H9 (cell line): ENCODE data around the gene RNF40. TPM values are rescaled to one million over a fixed set of nuclear protein-coding genes. Genes with fewer than 3 reads are reported as not detected.

Experiments used
- DNase-seq: peaks from one replicate; pipeline ENCODE4 v3.0.0-alpha.2; 2017
- H2AFZ ChIP-seq: one replicate; pipeline ENCODE4 v1.6.1; 2013; ENCODE audit warnings: mild to moderate bottlenecking, low read length, control low read depth, moderate library complexity
- H2AK5ac ChIP-seq: 2 replicates; pipeline ENCODE4 v1.6.1; 2013; ENCODE audit warnings: low read length, control low read depth, mixed read lengths; ENCODE audit not compliant: insufficient read length
- H2BK120ac ChIP-seq: one replicate; pipeline ENCODE4 v1.6.1; 2013; ENCODE audit warnings: low read depth, mild to moderate bottlenecking, low read length, control low read depth, inconsistent platforms; ENCODE audit not compliant: poor library complexity, severe bottlenecking
- H2BK12ac ChIP-seq: 2 replicates; pipeline ENCODE4 v1.6.1; 2013; ENCODE audit warnings: low read length, control low read depth, mixed read lengths, low read depth; ENCODE audit not compliant: insufficient read length
- H2BK15ac ChIP-seq: 2 replicates; pipeline ENCODE4 v1.6.1; 2013; ENCODE audit warnings: low read depth, low read length, control low read depth
- H2BK20ac ChIP-seq: one replicate; pipeline ENCODE4 v1.6.1; 2013; ENCODE audit warnings: low read depth, mild to moderate bottlenecking, low read length, control low read depth, inconsistent platforms; ENCODE audit not compliant: poor library complexity, severe bottlenecking
- H2BK5ac ChIP-seq: 2 replicates; pipeline ENCODE4 v1.6.1; 2013; ENCODE audit warnings: low read length, control low read depth, mixed read lengths; ENCODE audit not compliant: insufficient read length
- H3K14ac ChIP-seq: 2 replicates; pipeline ENCODE4 v1.6.1; 2013; ENCODE audit warnings: low read length, control low read depth; ENCODE audit not compliant: insufficient read depth
- H3K18ac ChIP-seq: 2 replicates; pipeline ENCODE4 v1.6.1; 2013; ENCODE audit warnings: low read depth, mild to moderate bottlenecking, mixed read lengths, low read length, control low read depth; ENCODE audit not compliant: insufficient read length
- H3K23ac ChIP-seq: 2 replicates; pipeline ENCODE4 v1.6.1; 2013; ENCODE audit warnings: low read length, control low read depth, mixed read lengths, low read depth; ENCODE audit not compliant: insufficient read length
- H3K23me2 ChIP-seq: 2 replicates; pipeline ENCODE4 v1.6.1; 2013; ENCODE audit warnings: low read depth, mild to moderate bottlenecking, mixed read lengths, low read length, control low read depth; ENCODE audit not compliant: insufficient read length, poor library complexity, severe bottlenecking
- H3K27ac ChIP-seq: 2 replicates; pipeline ENCODE4 v1.5.1; 2013; ENCODE audit warnings: low read length, control low read depth, mixed read lengths, low read depth; ENCODE audit not compliant: insufficient read length
- H3K27me3 ChIP-seq: 2 replicates; pipeline ENCODE4 v1.6.1; 2013; ENCODE audit warnings: low read length, control low read depth, inconsistent platforms; ENCODE audit not compliant: insufficient read depth
- H3K4ac ChIP-seq: 2 replicates; pipeline ENCODE4 v1.6.1; 2013; ENCODE audit warnings: low read depth, mild to moderate bottlenecking, control low read depth, inconsistent platforms, low read length, moderate library complexity
- H3K4me1 ChIP-seq: 2 replicates; pipeline ENCODE4 v1.6.1; 2013; ENCODE audit warnings: low read length, control low read depth, inconsistent platforms; ENCODE audit not compliant: insufficient read depth
- H3K4me2 ChIP-seq: 2 replicates; pipeline ENCODE4 v1.6.1; 2013; ENCODE audit warnings: low read length, control low read depth, mixed read lengths; ENCODE audit not compliant: insufficient read length, insufficient read depth
- H3K56ac ChIP-seq: 2 replicates; pipeline ENCODE4 v1.6.1; 2013; ENCODE audit warnings: low read depth, mild to moderate bottlenecking, mixed read lengths, low read length, control low read depth; ENCODE audit not compliant: insufficient read length
- H3K79me1 ChIP-seq: 2 replicates; pipeline ENCODE4 v1.6.1; 2013; ENCODE audit warnings: low read depth, mild to moderate bottlenecking, moderate library complexity, low read length, control low read depth, inconsistent platforms; ENCODE audit not compliant: insufficient read depth, poor library complexity, severe bottlenecking
- H3K79me2 ChIP-seq: 2 replicates; pipeline ENCODE4 v1.6.1; 2013; ENCODE audit warnings: low read length, control low read depth, inconsistent platforms; ENCODE audit not compliant: insufficient read depth
- H3K9ac ChIP-seq: 2 replicates; pipeline ENCODE4 v1.6.1; 2013; ENCODE audit warnings: low read length, control low read depth, mixed read lengths; ENCODE audit not compliant: insufficient read length; ENCODE audit errors: extremely low read depth
- H3K9me3 ChIP-seq: one replicate; pipeline ENCODE4 v1.6.1; 2013; ENCODE audit warnings: low read depth, low read length, inconsistent platforms; ENCODE audit not compliant: control insufficient read depth
- H3T11ph ChIP-seq: one replicate; pipeline ENCODE4 v1.6.1; 2013; ENCODE audit warnings: mild to moderate bottlenecking, low read length, control low read depth, inconsistent platforms
- H4K20me1 ChIP-seq: one replicate; pipeline ENCODE4 v1.6.1; 2013; ENCODE audit not compliant: control insufficient read depth, insufficient read length, insufficient read depth
- H4K5ac ChIP-seq: 2 replicates; pipeline ENCODE4 v1.6.1; 2013; ENCODE audit warnings: low read depth, mild to moderate bottlenecking, mixed read lengths, low read length, control low read depth; ENCODE audit not compliant: insufficient read length
- H4K8ac ChIP-seq: replicated peaks from 2 replicates; pipeline ENCODE4 v1.6.1; 2013; ENCODE audit warnings: low read length, control low read depth, mixed read lengths, low read depth; ENCODE audit not compliant: insufficient read length
- H4K91ac ChIP-seq: 2 replicates; pipeline ENCODE4 v1.6.1; 2013; ENCODE audit warnings: low read depth, mild to moderate bottlenecking, moderate library complexity, mixed read lengths, low read length, control low read depth; ENCODE audit not compliant: insufficient read length
- H3K27ac Mint-ChIP-seq, 3 experiments: 2 replicates in 2 of 3; 3 replicates in 1 of 3; pipeline ENCODE4 v1.8.0; 2020 to 2021; ENCODE audit warnings: mixed read lengths in 3 of 3, mild to moderate bottlenecking in 1 of 3, moderate library complexity in 1 of 3
- H3K27me3 Mint-ChIP-seq: 2 replicates; pipeline ENCODE4 v1.8.0; 2021; ENCODE audit warnings: low read depth, mild to moderate bottlenecking, moderate library complexity, mixed read lengths
- H3K36me3 Mint-ChIP-seq, 3 experiments: 2 replicates in 2 of 3; 3 replicates in 1 of 3; pipeline ENCODE4 v1.8.0; 2020 to 2021; ENCODE audit warnings: low read depth in 3 of 3, mixed read lengths in 3 of 3; ENCODE audit not compliant: insufficient read depth in 1 of 3
- H3K4me1 Mint-ChIP-seq, 2 experiments: 2 replicates each; pipeline ENCODE4 v1.8.0; 2020; ENCODE audit warnings: mixed read lengths in 2 of 2
- H3K4me3 Mint-ChIP-seq, 2 experiments: 2 replicates in 1 of 2; 3 replicates in 1 of 2; pipeline ENCODE4 v1.8.0; 2020 to 2021; ENCODE audit warnings: mild to moderate bottlenecking in 2 of 2, mixed read lengths in 2 of 2, moderate library complexity in 1 of 2
- H3K9me3 Mint-ChIP-seq, 2 experiments: 2 replicates in 1 of 2; 3 replicates in 1 of 2; pipeline ENCODE4 v1.8.0; 2020; ENCODE audit warnings: mild to moderate bottlenecking in 2 of 2, mixed read lengths in 2 of 2, moderate library complexity in 1 of 2
- CTCF ChIP-seq: fragments of 200-600 bp; sonication (generic); conservative IDR thresholded peaks from 3 replicates; pipeline ENCODE4 v1.8.0; 2021; ENCODE audit warnings: antibody characterized with exemption, mild to moderate bottlenecking
- WGBS: extraction: QIAGEN DNeasy Blood & Tissue Kit; methylation state at CpG from one replicate; pipeline ENCODE4 v1.1.7; 2013; ENCODE audit warnings: missing lambda C conversion rate, low lambda C conversion rate, mixed read lengths; ENCODE audit not compliant: insufficient read length; ENCODE audit errors: extremely low coverage; 5-methylcytosine and 5-hydroxymethylcytosine counted together
- total RNA-seq: library from RNA; stranded (reverse); gene quantifications from 2 replicates; pipeline ENCODE4 v1.2.1, GENCODE V29; 2021

RNF40 gene
- total RNA-seq, 1 experiment from 2014 or later = 103 TPM

- H4K5ac ChIP-seq = no peak overlapping the region
- WGBS = no CpG with 5 or more reads among the region's 3 CpGs
- no peaks in the 10 kb centered on the region for H3K27me3 Mint-ChIP-seq
Observed at GRCh38 chr16:30731411-30731810, 30.7 kb upstream of the RNF40 start.

More at GRCh38 chr16:30731411-30731810, 30.7 kb upstream of the RNF40 start:
- Histone ChIP-seq H2BK12ac (no peak overlapping the region), H3K14ac (no peak overlapping the region), H3K23me2 (no peaks in the 10 kb centered on the region), H3K4me1 (peaks cover 2% of the 10 kb centered on the region; the same call in 1 of the 2 replicates), H3K4ac (no peak overlapping the region), H4K20me1 (no peaks in the 10 kb centered on the region), H2AFZ (no peak overlapping the region), H4K8ac (no peak overlapping the region), H3K27ac (no peak overlapping the region), H3K79me2 (no peaks in the 10 kb centered on the region; the same call in 1 of the 2 replicates), H2BK5ac (no peak overlapping the region), H2BK15ac (no peak overlapping the region), H3K4me2 (no peak overlapping the region), H3K18ac (no peak overlapping the region), H2BK20ac (no peak overlapping the region), H3K56ac (no peak overlapping the region), H3K9ac (no peak overlapping the region), H3K23ac (no peak overlapping the region), H3T11ph (no peak overlapping the region), H3K9me3 (no peaks in the 10 kb centered on the region), H3K27me3 (no peaks in the 10 kb centered on the region), H3K79me1 (no peaks in the 10 kb centered on the region), H2BK120ac (no peak overlapping the region), H2AK5ac (no peak overlapping the region), H4K91ac (no peak overlapping the region)
- Mint-ChIP-seq H3K4me1 (peaks cover 9 to 10% of the 10 kb centered on the region in 2 experiments), H3K36me3 (peaks cover 41 to 70% (median 57%) of the 10 kb centered on the region in 3 experiments), H3K4me3 (no peak overlapping the region), H3K9me3 (peaks cover 0 to 2% of the 10 kb centered on the region in 2 experiments; a peak in 1 of 5 replicates), H3K27ac (no peak overlapping the region)
- no peak for TF ChIP-seq CTCF
- DNase-seq = no peak
